SK-N-SH treated with all-trans-retinoic acid at 6 μM for 48 hours (cell line): ENCODE measurements around the gene MPST.

Source experiments
- CSDC2 ChIP-seq: fragments of 250-450 bp; sonication (Bioruptor Pico); IDR thresholded peaks from 2 replicates; pipeline ENCODE4 v1.5.0; 2020; ENCODE audit warnings: mild to moderate bottlenecking, moderate library complexity
- ESRRG ChIP-seq: fragments of 250-450 bp; sonication (Bioruptor Pico); IDR thresholded peaks from 2 replicates; pipeline ENCODE4 v1.6.1; 2021; ENCODE audit warnings: mild to moderate bottlenecking
- ISL1 ChIP-seq: fragments of 250-450 bp; sonication (Bioruptor Pico); IDR thresholded peaks from 2 replicates; pipeline ENCODE4 v2.1.2; 2022; ENCODE audit warnings: mild to moderate bottlenecking, moderate library complexity
- PPARA ChIP-seq: fragments of 250-450 bp; sonication (Bioruptor Pico); IDR thresholded peaks from 2 replicates; pipeline ENCODE4 v1.5.0; 2020; ENCODE audit warnings: mild to moderate bottlenecking, borderline replicate concordance
- RARB ChIP-seq: fragments of 250-450 bp; sonication (Bioruptor Pico); IDR thresholded peaks from 2 replicates; pipeline ENCODE4 v1.8.0; 2021; ENCODE audit warnings: mild to moderate bottlenecking, moderate library complexity
- SNAI2 ChIP-seq: fragments of 250-450 bp; sonication (Bioruptor Pico); IDR thresholded peaks from 2 replicates; pipeline ENCODE4 v1.5.0; 2020; ENCODE audit warnings: mild to moderate bottlenecking, moderate library complexity
- TCF4 ChIP-seq: fragments of 250-450 bp; sonication (Bioruptor Pico); IDR thresholded peaks from 2 replicates; pipeline ENCODE4 v1.8.0; 2021; ENCODE audit warnings: mild to moderate bottlenecking, moderate library complexity, borderline replicate concordance
- ZC3H10 ChIP-seq: fragments of 250-450 bp; sonication (Bioruptor Pico); IDR thresholded peaks from 2 replicates; pipeline ENCODE4 v1.5.1; 2021; ENCODE audit warnings: mild to moderate bottlenecking, moderate library complexity
- ZFP3 ChIP-seq: fragments of 250-450 bp; sonication (Bioruptor Pico); IDR thresholded peaks from 2 replicates; pipeline ENCODE4 v1.5.0; 2020; ENCODE audit warnings: mild to moderate bottlenecking, moderate library complexity
- ZFP30 ChIP-seq: fragments of 450-650 bp; formaldehyde crosslinking; IDR thresholded peaks from 2 replicates; pipeline ENCODE4 v1.5.0; 2022; ENCODE audit warnings: mild to moderate bottlenecking, moderate library complexity
- ZNF70 ChIP-seq: fragments of 450-650 bp; formaldehyde crosslinking; IDR thresholded peaks from 2 replicates; pipeline ENCODE4 v1.5.0; 2020; ENCODE audit warnings: mild to moderate bottlenecking, moderate library complexity
- TF ChIP-seq, protein P1 (sequence below): fragments of 250-450 bp; sonication (Bioruptor Pico); IDR thresholded peaks from 2 replicates; pipeline ENCODE4 v1.8.0; 2020; ENCODE audit warnings: mild to moderate bottlenecking, moderate library complexity, borderline replicate concordance
- TF ChIP-seq, protein P2 (sequence below): fragments of 250-450 bp; sonication (Bioruptor Pico); IDR thresholded peaks from 2 replicates; pipeline ENCODE4 v1.5.1; 2021; ENCODE audit warnings: mild to moderate bottlenecking, moderate library complexity
- TF ChIP-seq, protein P3 (sequence below): fragments of 250-450 bp; sonication (Bioruptor Pico); IDR thresholded peaks from 2 replicates; pipeline ENCODE4 v1.8.0; 2021; ENCODE audit warnings: low read depth, mild to moderate bottlenecking, moderate library complexity, borderline replicate concordance

DNA sequence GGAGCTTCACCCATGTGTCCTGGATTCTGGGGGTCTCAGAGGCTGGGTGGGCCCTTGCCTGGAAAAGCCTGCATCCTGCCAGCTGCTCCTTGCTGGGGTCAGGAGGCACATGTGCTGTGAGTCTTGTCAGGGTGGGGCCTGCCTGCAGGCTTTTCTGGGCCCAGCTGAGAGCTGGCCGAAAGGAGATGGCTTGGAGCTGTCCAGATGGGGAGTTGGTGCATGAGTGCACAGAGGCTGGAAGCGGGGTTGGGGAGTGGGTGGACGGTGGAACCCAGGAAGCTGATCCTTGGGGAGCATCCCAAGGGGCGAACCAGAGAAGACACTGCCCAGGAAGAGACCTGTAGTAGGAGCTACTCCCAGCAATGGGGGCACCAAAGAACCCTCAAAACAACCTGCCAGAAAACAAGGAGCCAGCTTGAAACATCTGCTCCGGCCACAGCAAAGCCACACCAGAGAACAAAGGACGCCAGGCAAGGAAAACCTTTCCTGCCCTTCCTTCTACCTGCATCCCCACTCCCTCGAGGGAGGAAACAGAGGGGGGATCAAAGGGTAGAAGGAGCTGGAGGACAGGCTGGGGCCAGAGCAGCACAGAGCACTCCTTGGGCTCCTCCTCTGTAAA, 23.8 kb downstream of the MPST start:
- TF ChIP-seq, protein P1, sequence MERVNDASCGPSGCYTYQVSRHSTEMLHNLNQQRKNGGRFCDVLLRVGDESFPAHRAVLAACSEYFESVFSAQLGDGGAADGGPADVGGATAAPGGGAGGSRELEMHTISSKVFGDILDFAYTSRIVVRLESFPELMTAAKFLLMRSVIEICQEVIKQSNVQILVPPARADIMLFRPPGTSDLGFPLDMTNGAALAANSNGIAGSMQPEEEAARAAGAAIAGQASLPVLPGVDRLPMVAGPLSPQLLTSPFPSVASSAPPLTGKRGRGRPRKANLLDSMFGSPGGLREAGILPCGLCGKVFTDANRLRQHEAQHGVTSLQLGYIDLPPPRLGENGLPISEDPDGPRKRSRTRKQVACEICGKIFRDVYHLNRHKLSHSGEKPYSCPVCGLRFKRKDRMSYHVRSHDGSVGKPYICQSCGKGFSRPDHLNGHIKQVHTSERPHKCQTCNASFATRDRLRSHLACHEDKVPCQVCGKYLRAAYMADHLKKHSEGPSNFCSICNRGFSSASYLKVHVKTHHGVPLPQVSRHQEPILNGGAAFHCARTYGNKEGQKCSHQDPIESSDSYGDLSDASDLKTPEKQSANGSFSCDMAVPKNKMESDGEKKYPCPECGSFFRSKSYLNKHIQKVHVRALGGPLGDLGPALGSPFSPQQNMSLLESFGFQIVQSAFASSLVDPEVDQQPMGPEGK (CRISPR knock-in tag): no peak
- TF ChIP-seq ZC3H10 (no peak), ZFP3 (CRISPR knock-in tag) (no peak), CSDC2 (CRISPR knock-in tag) (no peak), ISL1 (no peak), TCF4 (CRISPR knock-in tag) (no peak), ZFP30 (CRISPR knock-in tag) (no peak), RARB (CRISPR knock-in tag) (no peak), SNAI2 (CRISPR knock-in tag) (no peak), ESRRG (CRISPR knock-in tag) (no peak), ZNF70 (CRISPR knock-in tag) (no peak), PPARA (no peak)
- TF ChIP-seq, protein P2, sequence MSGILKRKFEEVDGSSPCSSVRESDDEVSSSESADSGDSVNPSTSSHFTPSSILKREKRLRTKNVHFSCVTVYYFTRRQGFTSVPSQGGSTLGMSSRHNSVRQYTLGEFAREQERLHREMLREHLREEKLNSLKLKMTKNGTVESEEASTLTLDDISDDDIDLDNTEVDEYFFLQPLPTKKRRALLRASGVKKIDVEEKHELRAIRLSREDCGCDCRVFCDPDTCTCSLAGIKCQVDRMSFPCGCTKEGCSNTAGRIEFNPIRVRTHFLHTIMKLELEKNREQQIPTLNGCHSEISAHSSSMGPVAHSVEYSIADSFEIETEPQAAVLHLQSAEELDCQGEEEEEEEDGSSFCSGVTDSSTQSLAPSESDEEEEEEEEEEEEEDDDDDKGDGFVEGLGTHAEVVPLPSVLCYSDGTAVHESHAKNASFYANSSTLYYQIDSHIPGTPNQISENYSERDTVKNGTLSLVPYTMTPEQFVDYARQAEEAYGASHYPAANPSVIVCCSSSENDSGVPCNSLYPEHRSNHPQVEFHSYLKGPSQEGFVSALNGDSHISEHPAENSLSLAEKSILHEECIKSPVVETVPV (CRISPR knock-in tag): no peak
- TF ChIP-seq, protein P3, sequence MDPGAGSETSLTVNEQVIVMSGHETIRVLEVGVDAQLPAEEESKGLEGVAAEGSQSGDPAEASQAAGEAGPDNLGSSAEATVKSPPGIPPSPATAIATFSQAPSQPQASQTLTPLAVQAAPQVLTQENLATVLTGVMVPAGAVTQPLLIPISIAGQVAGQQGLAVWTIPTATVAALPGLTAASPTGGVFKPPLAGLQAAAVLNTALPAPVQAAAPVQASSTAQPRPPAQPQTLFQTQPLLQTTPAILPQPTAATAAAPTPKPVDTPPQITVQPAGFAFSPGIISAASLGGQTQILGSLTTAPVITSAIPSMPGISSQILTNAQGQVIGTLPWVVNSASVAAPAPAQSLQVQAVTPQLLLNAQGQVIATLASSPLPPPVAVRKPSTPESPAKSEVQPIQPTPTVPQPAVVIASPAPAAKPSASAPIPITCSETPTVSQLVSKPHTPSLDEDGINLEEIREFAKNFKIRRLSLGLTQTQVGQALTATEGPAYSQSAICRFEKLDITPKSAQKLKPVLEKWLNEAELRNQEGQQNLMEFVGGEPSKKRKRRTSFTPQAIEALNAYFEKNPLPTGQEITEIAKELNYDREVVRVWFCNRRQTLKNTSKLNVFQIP (CRISPR knock-in tag): no peak
